Measurements from ENCODE around the gene H6PD. TPM values are rescaled to one million over a fixed set of nuclear protein-coding genes. Genes with fewer than 3 reads are reported as not detected.

The H6PD gene
- total and polyA plus RNA-seq, 2 donors (not counting 3 experiments of a cell fraction or from before 2014, with no cell fraction given): 24.5 to 29.0 TPM

DNA sequence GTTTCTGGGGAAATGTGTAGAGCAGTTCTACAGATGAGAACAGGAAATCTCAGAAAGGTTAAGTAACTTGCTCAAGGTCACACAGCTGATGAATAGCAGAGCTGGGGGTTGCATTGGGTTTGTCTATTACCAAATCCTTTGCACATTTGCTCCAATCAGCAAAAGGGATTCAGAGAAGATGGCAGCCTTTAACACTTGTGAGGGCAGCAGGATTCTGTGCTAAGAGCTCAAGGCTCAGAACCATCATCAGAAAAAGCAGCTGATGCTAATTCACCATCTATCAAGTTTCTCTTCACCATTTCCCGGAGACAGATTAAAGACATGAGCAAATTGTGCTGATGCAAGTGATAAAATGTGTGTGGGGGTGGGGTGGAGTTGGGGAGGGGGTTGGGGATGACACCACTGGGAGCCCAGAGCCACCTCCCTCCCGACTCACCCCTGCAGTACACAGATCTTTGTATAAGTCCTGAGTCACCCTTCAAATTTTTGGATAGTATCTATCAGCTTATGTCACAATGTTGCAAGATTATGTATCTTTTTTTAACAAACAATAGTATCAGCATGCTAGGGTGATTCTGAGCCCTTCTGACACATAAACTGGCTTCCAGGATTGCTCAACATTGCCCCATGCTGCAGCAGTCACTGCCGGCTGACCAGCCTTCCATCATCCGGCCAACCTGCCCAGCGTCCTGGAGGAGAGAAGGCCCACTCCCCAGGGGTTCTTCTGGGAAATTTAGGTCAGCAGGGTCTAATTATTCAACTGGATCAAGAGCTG lies 55.3 kb downstream of the H6PD start:
- Histone ChIP-seq H3K9ac (replicated peaks; ENCODE audit: extremely low read depth, insufficient read depth, low read length) (no peak overlapping the region), H3K9me3 (replicated peaks; ENCODE audit: control insufficient read depth, insufficient read depth, low read length) (no peaks in the 10 kb centered on the region), H3K4me1 (ENCODE audit: control insufficient read depth, extremely low read depth, insufficient read depth, low read length) (peaks cover 14% of the 10 kb centered on the region), H3K4me2 (ENCODE audit: insufficient read depth, low read length) (no peak overlapping the region), H3K27ac (ENCODE audit: insufficient read depth, low read depth, low read length) (no peak overlapping the region), H3K27me3 (ENCODE audit: control insufficient read depth in 2 of 2, insufficient read depth in 2 of 2, low read length in 2 of 2) (no peaks in the 10 kb centered on the region), H4K20me1 (replicated peaks; ENCODE audit: control insufficient read depth, extremely low read depth, insufficient read depth, low read length) (no peaks in the 10 kb centered on the region), H3K79me2 (ENCODE audit: control insufficient read depth, insufficient read depth, low read length) (peaks cover 14% of the 10 kb centered on the region), H3K4me3 (replicated peaks in 1 of 3; ENCODE audit: insufficient read depth in 1 of 3, low read depth in 1 of 3, low read length in 3 of 3) (no peak overlapping the region), H3K9me1 (replicated peaks; ENCODE audit: control insufficient read depth, extremely low read depth, insufficient read depth, low read length) (no peaks in the 10 kb centered on the region), H3K36me3 (ENCODE audit: control insufficient read depth in 2 of 2, extremely low read depth in 1 of 2, insufficient read depth in 2 of 2, low read length in 2 of 2) (no peaks in the 10 kb centered on the region), H2AFZ (ENCODE audit: low read depth, low read length) (no peak overlapping the region)
- dilution Hi-C loops (cut with MboI; ENCODE audit: extremely low pct_ligation_motif_present, low sequenced_read_pairs): no loop called here
- POLR2A ChIA-PET: interaction anchor here (0.6 kb wide), 1 partner anchor 34 kb away, joined by 4 read pairs; no protein-coding TSS in a partner anchor
- no peak for TF ChIP-seq GATA2 (IDR thresholded peaks at IDR 0.05; ENCODE audit: insufficient read depth, insufficient read length, low read depth, low read length)
- TF ChIP-seq POLR2AphosphoS5 (IDR thresholded peaks at IDR 0.05; ENCODE audit: insufficient read depth, low read depth, low read length): no peak
- no peak for TF ChIP-seq FOS (IDR thresholded peaks at IDR 0.05; ENCODE audit: borderline replicate concordance, insufficient read depth, low read length)
- TF ChIP-seq POLR2A (IDR thresholded peaks at IDR 0.05; ENCODE audit: low read depth, low read length): no peak
- no TSS peak for BruUV-seq (replicated peaks)
- DNase-seq (ENCODE audit: low read depth, low spot score) (no peak), FAIRE-seq (peak; percentile 33)
- CTCF ChIA-PET: interaction anchor here (0.6 to 6.2 kb wide), 29 partner anchors 8 to 298 kb away, joined by 3 to 317 read pairs (median 6); partner anchors contain the start of gene TMEM201
- intact Hi-C loops (cut with micrococcal nuclease): loop anchor here (1.0 to 5.0 kb wide), 6 partner anchors 23 to 283 kb away; no protein-coding TSS in a partner anchor

DNA sequence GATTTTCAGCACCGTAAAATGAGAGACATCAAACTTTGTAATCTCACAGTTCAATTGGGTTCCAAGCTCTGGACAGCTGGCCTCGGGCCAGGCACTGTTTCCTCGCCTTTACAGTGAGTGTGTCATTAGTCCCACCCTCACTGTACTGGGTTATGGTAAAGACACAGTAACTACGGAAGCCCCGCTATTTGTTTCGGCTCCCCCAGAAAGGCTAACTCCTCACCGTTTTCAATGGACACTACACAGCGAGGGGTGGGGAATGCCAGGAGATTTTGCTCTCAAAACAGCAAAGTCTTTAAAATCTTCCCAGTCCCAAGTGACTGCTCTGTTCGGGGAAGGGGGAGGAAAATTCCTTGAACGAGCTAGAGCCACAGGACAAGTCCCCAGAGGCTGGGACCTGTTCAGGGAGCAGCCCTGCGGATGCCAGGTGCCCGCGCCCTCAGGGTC lies 57.4 kb downstream of the H6PD start:
- ChIA-PET CTCF (interaction anchor here (0.9 to 6.2 kb wide), 12 partner anchors 11 to 205 kb away, joined by 3 to 317 read pairs (median 5); no protein-coding TSS in a partner anchor), POLR2A (interaction anchor here (0.6 kb wide), 1 partner anchor 150 kb away, joined by 3 read pairs; no protein-coding TSS in a partner anchor)
- peak; percentile 98 for FAIRE-seq
- H3K27ac ChIP-seq (ENCODE audit: insufficient read depth, low read depth, low read length): peak overlapping the region; percentile 54
- peak overlapping the region; percentile 1 for H2AFZ ChIP-seq (ENCODE audit: low read depth, low read length)
- dilution Hi-C loops (cut with MboI; ENCODE audit: extremely low pct_ligation_motif_present, low sequenced_read_pairs) (no loop called here), intact Hi-C loops (cut with micrococcal nuclease) (loop anchor here (1.0 to 5.0 kb wide), 4 partner anchors 45 to 150 kb away; no protein-coding TSS in a partner anchor)
- H3K9ac ChIP-seq (replicated peaks; ENCODE audit: extremely low read depth, insufficient read depth, low read length): peak overlapping the region; percentile 66
- no TSS peak for BruUV-seq (replicated peaks)
- H3K79me2 ChIP-seq (ENCODE audit: control insufficient read depth, insufficient read depth, low read length): peaks cover 35% of the 10 kb centered on the region
- peaks cover 15% of the 10 kb centered on the region for H3K4me1 ChIP-seq (ENCODE audit: control insufficient read depth, extremely low read depth, insufficient read depth, low read length)
- H3K36me3 ChIP-seq (ENCODE audit: control insufficient read depth in 2 of 2, extremely low read depth in 1 of 2, insufficient read depth in 2 of 2, low read length in 2 of 2): peaks cover 0 to 2% of the 10 kb centered on the region in 2 experiments
- peak overlapping the region; percentile 38 to 67 (median 63) for H3K4me3 ChIP-seq (replicated peaks in 1 of 3; ENCODE audit: insufficient read depth in 1 of 3, low read depth in 1 of 3, low read length in 3 of 3)
- DNase-seq (ENCODE audit: low read depth, low spot score): peak; percentile 85
- no peaks in the 10 kb centered on the region for H4K20me1 ChIP-seq (replicated peaks; ENCODE audit: control insufficient read depth, extremely low read depth, insufficient read depth, low read length)
- TF ChIP-seq, protein P1, sequence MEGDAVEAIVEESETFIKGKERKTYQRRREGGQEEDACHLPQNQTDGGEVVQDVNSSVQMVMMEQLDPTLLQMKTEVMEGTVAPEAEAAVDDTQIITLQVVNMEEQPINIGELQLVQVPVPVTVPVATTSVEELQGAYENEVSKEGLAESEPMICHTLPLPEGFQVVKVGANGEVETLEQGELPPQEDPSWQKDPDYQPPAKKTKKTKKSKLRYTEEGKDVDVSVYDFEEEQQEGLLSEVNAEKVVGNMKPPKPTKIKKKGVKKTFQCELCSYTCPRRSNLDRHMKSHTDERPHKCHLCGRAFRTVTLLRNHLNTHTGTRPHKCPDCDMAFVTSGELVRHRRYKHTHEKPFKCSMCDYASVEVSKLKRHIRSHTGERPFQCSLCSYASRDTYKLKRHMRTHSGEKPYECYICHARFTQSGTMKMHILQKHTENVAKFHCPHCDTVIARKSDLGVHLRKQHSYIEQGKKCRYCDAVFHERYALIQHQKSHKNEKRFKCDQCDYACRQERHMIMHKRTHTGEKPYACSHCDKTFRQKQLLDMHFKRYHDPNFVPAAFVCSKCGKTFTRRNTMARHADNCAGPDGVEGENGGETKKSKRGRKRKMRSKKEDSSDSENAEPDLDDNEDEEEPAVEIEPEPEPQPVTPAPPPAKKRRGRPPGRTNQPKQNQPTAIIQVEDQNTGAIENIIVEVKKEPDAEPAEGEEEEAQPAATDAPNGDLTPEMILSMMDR (IDR thresholded peaks at IDR 0.05; ENCODE audit: extremely low read depth in 1 of 2, insufficient read depth in 1 of 2, low read depth in 1 of 2, low read length in 2 of 2): no peak
- TF ChIP-seq POLR2A (IDR thresholded peaks at IDR 0.05; ENCODE audit: low read depth, low read length): peak; percentile 14
- H3K4me2 ChIP-seq (ENCODE audit: insufficient read depth, low read length): peak overlapping the region; percentile 72
- H3K27me3 ChIP-seq (ENCODE audit: control insufficient read depth in 2 of 2, insufficient read depth in 2 of 2, low read length in 2 of 2): no peaks in the 10 kb centered on the region
- no peaks in the 10 kb centered on the region for H3K9me1 ChIP-seq (replicated peaks; ENCODE audit: control insufficient read depth, extremely low read depth, insufficient read depth, low read length)
- H3K9me3 ChIP-seq (replicated peaks; ENCODE audit: control insufficient read depth, insufficient read depth, low read length): no peaks in the 10 kb centered on the region
